Stimulated activated CD4-positive, alpha-beta T cell treated with anti-CD3 and anti-CD28 coated beads, Interleukin-4, amount 100 ng/mL, for 24 hours (primary cell): ENCODE results near the gene OR2V2.

Experiments used
- DNase-seq: peaks from one replicate; pipeline ENCODE4 v3.0.0-alpha.2; 2020

Gene OR2V2

DNA sequence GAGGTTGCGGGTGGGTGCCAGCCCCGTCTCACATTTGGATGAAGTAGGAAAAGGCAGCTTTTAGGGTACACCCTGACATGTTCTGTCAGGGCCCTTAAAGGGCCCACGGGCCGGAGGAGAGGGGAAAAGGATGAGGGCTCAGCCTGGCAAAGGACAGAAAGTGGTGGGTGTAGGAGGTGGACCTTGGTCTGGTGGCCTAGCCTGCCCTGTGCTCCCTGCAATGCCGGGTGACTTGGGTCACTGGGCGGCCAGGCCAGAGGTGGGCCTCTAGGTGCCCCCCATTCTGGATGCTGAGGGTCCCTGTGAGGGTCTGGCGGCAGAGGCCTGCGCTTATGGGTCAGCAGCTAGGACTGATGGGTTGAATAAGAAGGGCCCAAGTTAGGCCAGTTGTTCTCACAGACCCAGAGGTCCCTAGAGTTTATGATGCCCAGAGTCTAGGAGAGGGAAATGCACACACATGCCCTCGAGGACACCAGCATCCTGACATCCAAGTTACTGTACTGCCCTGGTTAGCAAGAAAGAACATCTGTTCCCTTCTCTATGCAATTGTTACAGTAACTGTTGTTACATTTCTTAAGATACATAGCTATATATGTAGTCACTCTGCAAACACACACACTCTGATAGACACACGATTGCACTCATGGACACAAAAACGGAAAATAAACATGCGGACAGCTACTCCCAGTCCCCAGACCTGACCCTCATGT, 45.1 kb downstream of the OR2V2 start:
- no peak for DNase-seq

GRCh38 chr5:181193656-181194055, 46.3 kb downstream of the OR2V2 start:
- no peak for DNase-seq

DNA sequence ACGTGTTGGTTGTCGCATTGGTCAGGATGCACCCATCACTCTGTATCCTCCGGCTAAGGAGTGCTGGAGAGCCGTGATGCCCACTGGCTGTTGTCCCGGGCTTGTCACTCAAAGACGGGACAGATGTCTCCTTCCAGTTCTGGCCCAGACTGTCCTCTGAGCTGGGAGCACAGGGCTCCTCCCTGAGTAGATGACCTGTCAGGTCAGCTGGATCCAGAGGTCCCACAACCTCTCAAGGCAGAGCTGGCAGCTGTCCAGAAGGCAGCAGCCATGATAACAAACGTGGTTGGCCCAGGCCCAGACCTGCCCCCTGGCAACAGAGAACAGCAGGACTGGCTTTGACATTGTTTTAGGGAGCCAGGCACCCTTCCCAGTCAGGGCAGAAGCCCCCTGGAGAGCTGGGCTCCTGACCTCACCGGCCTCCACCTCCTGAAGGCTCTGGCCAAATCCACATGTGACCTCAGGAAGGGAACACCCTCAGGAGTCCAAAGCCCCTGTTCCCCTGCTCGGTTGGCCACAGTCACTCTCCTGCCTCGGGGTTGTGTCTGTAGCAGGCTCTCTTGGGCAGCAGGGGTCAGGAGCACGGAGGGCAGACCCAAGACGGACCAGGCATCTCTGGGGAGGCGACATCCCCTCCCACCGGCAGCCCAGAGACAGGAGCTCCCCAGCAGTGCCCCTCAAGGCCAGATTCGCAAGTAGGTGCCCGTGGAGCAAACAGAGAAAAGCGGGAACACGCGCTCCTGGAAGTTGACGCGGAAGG, 47.3 kb downstream of the OR2V2 start:
- no peak for DNase-seq

DNA sequence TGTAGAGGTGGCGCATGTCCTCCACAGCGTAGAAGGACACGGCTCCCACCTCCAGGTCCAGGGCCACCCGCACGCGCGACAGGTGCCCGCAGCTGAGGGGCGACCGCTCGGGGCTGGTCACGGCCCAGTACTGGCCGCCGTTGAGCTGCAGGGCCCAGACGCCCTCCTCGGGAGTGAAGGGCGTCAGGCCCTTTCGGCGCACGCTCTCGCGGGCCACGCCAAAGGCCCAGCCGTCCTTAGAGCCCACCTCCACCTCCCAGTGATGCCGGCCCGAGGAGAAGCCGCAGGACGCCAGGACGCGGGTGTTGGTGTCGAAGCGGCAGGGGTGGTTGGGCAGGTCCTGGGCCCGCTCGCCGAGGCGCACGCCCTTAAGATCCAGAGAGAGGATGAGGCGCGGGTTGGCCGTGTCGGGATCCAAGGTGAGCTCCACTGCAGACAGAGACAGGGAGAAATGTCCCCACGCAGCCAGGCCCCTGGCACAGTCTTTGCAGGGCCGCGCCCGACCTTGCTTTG, 47.9 kb downstream of the OR2V2 start:
- DNase-seq: no peak

GRCh38 chr5:181197326-181197951, 50.1 kb downstream of the OR2V2 start:
- no peak for DNase-seq

GRCh38 chr5:181198106-181198685, 50.8 kb downstream of the OR2V2 start:
- DNase-seq: no peak

GRCh38 chr5:181198905-181199519, 51.6 kb downstream of the OR2V2 start:
- no peak for DNase-seq

DNA sequence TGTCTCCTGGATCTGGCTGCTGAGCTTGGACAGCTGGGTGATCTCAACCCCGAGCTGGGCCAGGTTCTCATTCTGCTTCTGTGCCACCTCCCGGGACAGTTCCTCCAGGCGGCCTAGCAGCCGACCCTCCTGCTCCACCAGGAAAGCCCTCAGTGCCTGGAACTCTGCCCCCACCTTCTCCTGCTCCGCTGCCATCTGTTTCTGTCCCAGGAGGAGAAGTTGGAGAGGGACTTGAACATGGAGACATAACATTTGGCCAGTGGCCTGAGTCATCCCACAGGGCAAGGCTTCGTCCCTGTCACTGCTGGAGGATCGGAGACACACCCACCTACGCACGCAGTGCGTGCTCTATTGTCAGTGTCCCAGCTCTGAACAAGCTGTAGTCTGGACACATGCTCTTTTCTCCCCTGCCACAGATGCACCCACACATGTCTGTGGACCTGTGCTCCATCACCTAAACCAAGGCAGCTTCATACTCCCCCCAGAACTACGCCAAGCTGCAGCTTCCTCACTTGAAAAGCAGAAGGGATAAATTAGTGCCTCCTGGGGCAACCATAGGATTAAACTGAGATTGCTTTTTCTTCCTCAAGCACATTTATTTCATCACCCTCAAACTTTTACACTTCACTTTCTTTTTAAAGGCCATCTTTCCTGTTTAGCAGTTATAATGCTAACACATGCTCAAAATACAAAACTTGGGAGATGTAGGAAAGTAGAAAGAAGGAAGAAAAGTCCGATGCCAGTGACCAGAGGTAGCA, 52.7 kb downstream of the OR2V2 start:
- no peak for DNase-seq

DNA sequence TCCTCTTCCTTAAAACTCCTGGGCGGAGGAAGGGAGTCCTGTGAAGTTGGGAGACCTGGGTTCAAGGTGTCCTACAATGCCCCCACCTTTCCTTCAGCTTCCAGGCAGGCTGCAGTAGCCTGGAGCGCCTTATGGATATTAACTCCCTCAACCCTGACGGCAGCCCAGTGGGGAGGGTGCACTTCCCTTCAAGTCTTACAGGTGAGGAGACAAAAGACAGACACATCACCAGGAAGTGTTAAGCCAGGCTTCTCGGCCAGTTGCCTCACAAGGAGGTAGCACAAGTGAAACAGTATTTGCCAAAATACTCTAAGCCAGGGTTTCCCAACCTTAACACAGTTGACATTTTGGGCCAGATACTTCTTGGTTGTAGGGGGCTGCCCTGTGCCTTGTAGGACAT, 53.4 kb downstream of the OR2V2 start:
- DNase-seq: no peak

DNA sequence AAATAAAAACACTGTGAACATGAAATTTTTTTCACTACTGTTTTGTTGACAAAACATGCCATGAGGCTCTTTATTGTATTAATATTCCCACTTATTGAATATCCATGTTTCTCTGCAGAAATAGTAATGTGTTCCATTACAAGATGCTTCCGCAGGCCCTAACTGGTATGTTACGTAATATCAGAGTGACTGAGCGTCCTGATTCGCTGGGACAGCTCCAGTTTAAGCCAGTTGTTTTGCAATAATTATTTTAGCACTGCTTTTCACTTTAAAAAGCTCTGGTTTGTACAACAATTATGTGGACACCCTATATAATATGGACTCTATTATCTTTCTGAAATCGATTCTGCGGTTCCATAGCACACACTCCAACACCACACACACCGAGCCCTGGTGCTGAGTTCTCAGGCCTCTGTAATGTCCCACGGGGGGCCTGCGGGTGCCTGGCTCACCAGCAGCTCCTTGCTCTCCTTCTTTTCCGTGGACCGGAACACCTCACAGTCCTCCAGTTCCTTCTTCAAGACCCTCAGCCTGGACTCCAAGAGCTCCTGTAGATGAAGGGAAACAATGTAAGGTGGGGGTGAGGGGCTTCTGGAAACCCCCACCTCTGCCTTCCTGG, 55.8 kb downstream of the OR2V2 start:
- DNase-seq: no peak

DNA sequence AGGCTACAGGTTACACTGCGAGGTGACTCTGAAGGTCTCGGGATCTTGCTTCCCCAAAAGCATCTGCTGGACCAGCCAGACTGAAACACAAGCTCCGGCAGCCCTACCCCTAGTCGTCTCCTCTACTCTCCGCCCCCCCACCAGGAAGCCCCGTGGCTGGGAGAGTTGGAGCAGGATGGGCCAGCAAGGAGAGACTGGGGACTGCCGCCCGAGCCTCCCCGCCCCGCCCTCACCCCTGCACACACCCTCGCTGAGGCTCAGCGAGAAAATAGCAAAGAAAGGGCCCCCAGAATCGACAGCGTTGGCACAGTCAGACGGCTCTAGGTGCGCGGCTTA, 56.4 kb downstream of the OR2V2 start:
- DNase-seq: no peak

DNA sequence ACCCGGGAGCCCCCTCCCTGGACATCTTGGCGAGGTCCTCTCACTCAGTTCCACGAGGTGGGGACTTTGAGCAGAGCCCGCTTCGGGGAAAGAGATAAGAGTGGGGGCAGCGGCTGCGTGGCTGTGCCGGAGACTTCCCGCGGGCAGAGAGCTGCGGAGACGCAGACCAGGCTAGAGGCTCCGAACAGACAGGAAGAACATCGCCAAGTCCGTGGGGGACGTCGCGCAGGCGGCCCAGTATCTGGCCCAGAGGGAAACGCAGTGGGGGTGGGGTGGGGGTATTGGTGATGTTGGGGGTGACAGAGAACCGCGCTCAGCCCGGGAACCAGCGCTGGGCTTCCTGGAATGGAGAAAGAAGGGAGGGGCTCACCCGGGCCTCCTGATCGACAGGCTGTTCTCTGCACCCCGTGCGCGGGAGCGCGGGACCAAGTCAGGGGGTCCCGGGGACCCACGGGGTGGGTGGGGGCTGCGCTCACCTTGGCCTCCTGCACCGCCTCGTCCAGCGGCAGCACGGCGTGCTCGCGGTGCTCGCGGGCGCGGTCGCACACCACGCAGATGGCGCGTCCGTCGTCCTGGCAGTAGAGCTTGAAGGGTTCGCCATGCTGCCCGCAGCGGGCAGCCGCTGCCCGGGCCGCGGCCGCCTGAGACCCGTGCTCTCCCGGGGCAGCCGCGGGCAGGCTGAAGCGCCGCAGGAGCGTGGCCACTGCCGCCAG, 56.9 kb downstream of the OR2V2 start:
- no peak for DNase-seq

DNA sequence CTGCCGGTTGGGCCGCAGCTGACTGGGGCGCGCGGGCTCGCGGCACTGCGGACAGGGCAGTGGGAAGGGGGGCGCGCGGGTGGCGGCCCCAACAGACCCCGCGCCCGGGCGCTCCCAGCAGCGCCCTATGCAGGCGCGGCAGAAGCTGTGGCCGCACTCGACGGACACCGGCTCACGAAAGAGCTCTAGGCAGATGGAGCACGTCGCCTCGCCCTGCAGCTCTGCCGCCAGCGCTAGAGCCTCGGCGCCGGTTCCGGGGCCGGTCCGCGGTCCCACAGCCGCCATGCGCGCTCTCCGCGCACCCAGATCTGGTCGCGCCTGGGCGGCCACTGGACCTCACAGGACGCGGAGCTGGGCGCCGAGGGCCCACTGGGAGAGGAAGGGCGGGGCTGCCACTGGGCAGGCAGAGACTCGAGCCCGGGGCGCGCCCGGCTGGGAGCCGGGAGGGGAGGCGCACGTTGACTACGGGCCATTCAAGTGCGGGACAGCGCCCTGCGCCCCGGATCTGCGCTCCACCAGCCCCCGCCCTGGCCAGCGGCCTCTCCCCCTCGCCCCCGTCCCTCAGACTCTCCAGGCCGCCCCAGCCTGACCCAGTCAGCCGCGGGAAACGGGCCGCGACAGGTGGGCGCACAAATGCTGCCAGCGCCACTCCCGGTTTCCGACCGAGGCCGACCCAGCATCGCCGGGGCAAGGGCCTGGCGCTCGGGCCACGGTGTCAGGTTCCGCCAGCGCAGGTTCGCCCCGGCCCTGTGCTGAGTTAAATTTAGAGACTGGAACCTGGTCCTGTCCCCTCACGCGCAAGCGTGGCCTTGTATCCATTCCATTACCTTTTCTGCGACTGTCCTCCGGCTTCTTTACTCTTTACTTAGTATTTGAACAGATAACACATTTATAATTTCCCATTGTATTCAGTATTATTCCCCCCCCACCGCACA, 57.7 kb downstream of the OR2V2 start, which contains the start of gene TRIM7:
TRIM7 (minus strand) TSS at position 371 of the 935 bp plus-strand sequence; CDS start at position 285, 86 bp downstream.
- no peak for DNase-seq

- DNase-seq: peak; percentile 35
Observed at GRCh38 chr5:181205761-181206649, 58.6 kb downstream of the OR2V2 start.

DNA sequence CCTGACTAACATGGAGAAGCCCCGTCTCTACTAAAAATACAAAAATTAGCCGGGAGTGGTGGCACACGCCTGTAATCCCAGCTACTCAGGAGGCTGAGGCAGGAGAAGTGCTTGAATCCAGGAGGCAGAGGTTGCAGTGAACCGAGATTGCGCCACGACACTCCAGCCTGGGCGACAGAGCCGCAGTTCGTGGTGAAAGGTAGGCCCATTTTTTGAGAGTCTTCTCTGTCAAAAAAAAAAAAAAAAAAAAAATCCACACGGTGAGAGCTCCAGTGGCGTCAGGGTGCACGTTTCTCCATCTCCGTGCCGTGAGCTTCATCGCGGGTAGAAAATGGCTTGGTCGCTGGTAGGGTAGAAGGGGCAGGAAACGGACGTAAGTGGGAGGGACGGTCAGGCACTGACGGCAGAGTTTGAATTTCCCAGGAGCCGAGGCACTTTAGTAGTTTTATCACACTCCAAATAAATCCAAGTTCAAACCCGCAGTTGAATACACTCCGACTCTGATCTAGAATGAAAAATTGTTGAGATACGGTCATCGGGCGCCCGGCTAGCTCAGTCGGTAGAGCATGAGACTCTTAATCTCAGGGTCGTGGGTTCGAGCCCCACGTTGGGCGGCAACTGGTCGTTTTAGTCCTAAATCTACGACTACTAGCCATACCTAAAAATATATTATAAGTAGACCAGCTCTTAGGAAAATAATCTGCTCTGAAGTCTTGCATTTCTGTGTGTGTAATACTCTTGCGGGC, 60.0 kb downstream of the OR2V2 start:
- DNase-seq: peak; percentile 87

DNA sequence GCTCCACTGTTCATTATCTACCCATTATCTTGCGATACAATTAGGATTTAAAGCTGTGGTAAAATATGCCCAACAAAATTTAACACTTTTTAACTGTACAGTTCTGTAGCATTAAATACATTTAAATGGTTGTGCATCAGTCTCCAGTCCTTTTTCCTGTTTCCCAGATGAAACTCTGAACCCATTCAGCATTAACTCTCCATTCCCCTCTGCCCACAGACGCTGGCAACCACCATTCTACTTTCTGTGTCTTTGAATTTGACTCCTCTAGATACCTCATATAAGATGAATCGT, 60.5 kb downstream of the OR2V2 start:
- DNase-seq: no peak
